H9 (cell line): ENCODE results near the gene TNFSF4. TPM values are rescaled to one million over a fixed set of nuclear protein-coding genes. Genes with fewer than 3 reads are reported as not detected.

ENCODE experiments used
- DNase-seq: peaks from one replicate; pipeline ENCODE4 v3.0.0-alpha.2; 2017
- H2AFZ ChIP-seq: one replicate; pipeline ENCODE4 v1.6.1; 2013; ENCODE audit warnings: mild to moderate bottlenecking, low read length, control low read depth, moderate library complexity
- H2AK5ac ChIP-seq: 2 replicates; pipeline ENCODE4 v1.6.1; 2013; ENCODE audit warnings: low read length, control low read depth, mixed read lengths; ENCODE audit not compliant: insufficient read length
- H2BK120ac ChIP-seq: one replicate; pipeline ENCODE4 v1.6.1; 2013; ENCODE audit warnings: low read depth, mild to moderate bottlenecking, low read length, control low read depth, inconsistent platforms; ENCODE audit not compliant: poor library complexity, severe bottlenecking
- H2BK12ac ChIP-seq: 2 replicates; pipeline ENCODE4 v1.6.1; 2013; ENCODE audit warnings: low read length, control low read depth, mixed read lengths, low read depth; ENCODE audit not compliant: insufficient read length
- H2BK15ac ChIP-seq: 2 replicates; pipeline ENCODE4 v1.6.1; 2013; ENCODE audit warnings: low read depth, low read length, control low read depth
- H2BK20ac ChIP-seq: one replicate; pipeline ENCODE4 v1.6.1; 2013; ENCODE audit warnings: low read depth, mild to moderate bottlenecking, low read length, control low read depth, inconsistent platforms; ENCODE audit not compliant: poor library complexity, severe bottlenecking
- H2BK5ac ChIP-seq: 2 replicates; pipeline ENCODE4 v1.6.1; 2013; ENCODE audit warnings: low read length, control low read depth, mixed read lengths; ENCODE audit not compliant: insufficient read length
- H3K14ac ChIP-seq: 2 replicates; pipeline ENCODE4 v1.6.1; 2013; ENCODE audit warnings: low read length, control low read depth; ENCODE audit not compliant: insufficient read depth
- H3K18ac ChIP-seq: 2 replicates; pipeline ENCODE4 v1.6.1; 2013; ENCODE audit warnings: low read depth, mild to moderate bottlenecking, mixed read lengths, low read length, control low read depth; ENCODE audit not compliant: insufficient read length
- H3K23ac ChIP-seq: 2 replicates; pipeline ENCODE4 v1.6.1; 2013; ENCODE audit warnings: low read length, control low read depth, mixed read lengths, low read depth; ENCODE audit not compliant: insufficient read length
- H3K23me2 ChIP-seq: 2 replicates; pipeline ENCODE4 v1.6.1; 2013; ENCODE audit warnings: low read depth, mild to moderate bottlenecking, mixed read lengths, low read length, control low read depth; ENCODE audit not compliant: insufficient read length, poor library complexity, severe bottlenecking
- H3K27ac ChIP-seq: 2 replicates; pipeline ENCODE4 v1.5.1; 2013; ENCODE audit warnings: low read length, control low read depth, mixed read lengths, low read depth; ENCODE audit not compliant: insufficient read length
- H3K27me3 ChIP-seq: 2 replicates; pipeline ENCODE4 v1.6.1; 2013; ENCODE audit warnings: low read length, control low read depth, inconsistent platforms; ENCODE audit not compliant: insufficient read depth
- H3K4ac ChIP-seq: 2 replicates; pipeline ENCODE4 v1.6.1; 2013; ENCODE audit warnings: low read depth, mild to moderate bottlenecking, control low read depth, inconsistent platforms, low read length, moderate library complexity
- H3K4me1 ChIP-seq: 2 replicates; pipeline ENCODE4 v1.6.1; 2013; ENCODE audit warnings: low read length, control low read depth, inconsistent platforms; ENCODE audit not compliant: insufficient read depth
- H3K4me2 ChIP-seq: 2 replicates; pipeline ENCODE4 v1.6.1; 2013; ENCODE audit warnings: low read length, control low read depth, mixed read lengths; ENCODE audit not compliant: insufficient read length, insufficient read depth
- H3K56ac ChIP-seq: 2 replicates; pipeline ENCODE4 v1.6.1; 2013; ENCODE audit warnings: low read depth, mild to moderate bottlenecking, mixed read lengths, low read length, control low read depth; ENCODE audit not compliant: insufficient read length
- H3K79me1 ChIP-seq: 2 replicates; pipeline ENCODE4 v1.6.1; 2013; ENCODE audit warnings: low read depth, mild to moderate bottlenecking, moderate library complexity, low read length, control low read depth, inconsistent platforms; ENCODE audit not compliant: insufficient read depth, poor library complexity, severe bottlenecking
- H3K79me2 ChIP-seq: 2 replicates; pipeline ENCODE4 v1.6.1; 2013; ENCODE audit warnings: low read length, control low read depth, inconsistent platforms; ENCODE audit not compliant: insufficient read depth
- H3K9ac ChIP-seq: 2 replicates; pipeline ENCODE4 v1.6.1; 2013; ENCODE audit warnings: low read length, control low read depth, mixed read lengths; ENCODE audit not compliant: insufficient read length; ENCODE audit errors: extremely low read depth
- H3K9me3 ChIP-seq: one replicate; pipeline ENCODE4 v1.6.1; 2013; ENCODE audit warnings: low read depth, low read length, inconsistent platforms; ENCODE audit not compliant: control insufficient read depth
- H3T11ph ChIP-seq: one replicate; pipeline ENCODE4 v1.6.1; 2013; ENCODE audit warnings: mild to moderate bottlenecking, low read length, control low read depth, inconsistent platforms
- H4K20me1 ChIP-seq: one replicate; pipeline ENCODE4 v1.6.1; 2013; ENCODE audit not compliant: control insufficient read depth, insufficient read length, insufficient read depth
- H4K5ac ChIP-seq: 2 replicates; pipeline ENCODE4 v1.6.1; 2013; ENCODE audit warnings: low read depth, mild to moderate bottlenecking, mixed read lengths, low read length, control low read depth; ENCODE audit not compliant: insufficient read length
- H4K8ac ChIP-seq: replicated peaks from 2 replicates; pipeline ENCODE4 v1.6.1; 2013; ENCODE audit warnings: low read length, control low read depth, mixed read lengths, low read depth; ENCODE audit not compliant: insufficient read length
- H4K91ac ChIP-seq: 2 replicates; pipeline ENCODE4 v1.6.1; 2013; ENCODE audit warnings: low read depth, mild to moderate bottlenecking, moderate library complexity, mixed read lengths, low read length, control low read depth; ENCODE audit not compliant: insufficient read length
- H3K27ac Mint-ChIP-seq, 3 experiments: 2 replicates in 2 of 3; 3 replicates in 1 of 3; pipeline ENCODE4 v1.8.0; 2020 to 2021; ENCODE audit warnings: mixed read lengths in 3 of 3, mild to moderate bottlenecking in 1 of 3, moderate library complexity in 1 of 3
- H3K27me3 Mint-ChIP-seq: 2 replicates; pipeline ENCODE4 v1.8.0; 2021; ENCODE audit warnings: low read depth, mild to moderate bottlenecking, moderate library complexity, mixed read lengths
- H3K36me3 Mint-ChIP-seq, 3 experiments: 2 replicates in 2 of 3; 3 replicates in 1 of 3; pipeline ENCODE4 v1.8.0; 2020 to 2021; ENCODE audit warnings: low read depth in 3 of 3, mixed read lengths in 3 of 3; ENCODE audit not compliant: insufficient read depth in 1 of 3
- H3K4me1 Mint-ChIP-seq, 2 experiments: 2 replicates each; pipeline ENCODE4 v1.8.0; 2020; ENCODE audit warnings: mixed read lengths in 2 of 2
- H3K4me3 Mint-ChIP-seq, 2 experiments: 2 replicates in 1 of 2; 3 replicates in 1 of 2; pipeline ENCODE4 v1.8.0; 2020 to 2021; ENCODE audit warnings: mild to moderate bottlenecking in 2 of 2, mixed read lengths in 2 of 2, moderate library complexity in 1 of 2
- H3K9me3 Mint-ChIP-seq, 2 experiments: 2 replicates in 1 of 2; 3 replicates in 1 of 2; pipeline ENCODE4 v1.8.0; 2020; ENCODE audit warnings: mild to moderate bottlenecking in 2 of 2, mixed read lengths in 2 of 2, moderate library complexity in 1 of 2
- CTCF ChIP-seq: fragments of 200-600 bp; sonication (generic); conservative IDR thresholded peaks from 3 replicates; pipeline ENCODE4 v1.8.0; 2021; ENCODE audit warnings: antibody characterized with exemption, mild to moderate bottlenecking
- WGBS: extraction: QIAGEN DNeasy Blood & Tissue Kit; methylation state at CpG from one replicate; pipeline ENCODE4 v1.1.7; 2013; ENCODE audit warnings: missing lambda C conversion rate, low lambda C conversion rate, mixed read lengths; ENCODE audit not compliant: insufficient read length; ENCODE audit errors: extremely low coverage; 5-methylcytosine and 5-hydroxymethylcytosine counted together
- total RNA-seq: library from RNA; stranded (reverse); gene quantifications from 2 replicates; pipeline ENCODE4 v1.2.1, GENCODE V29; 2021

The TNFSF4 gene
- total RNA-seq, 1 experiment from 2014 or later, result 0.28 TPM

GRCh38 chr1:173239058-173239457 is 31.9 kb upstream of the TNFSF4 start:
- no peak overlapping the region for H3K27ac Mint-ChIP-seq

More at GRCh38 chr1:173239058-173239457, 31.9 kb upstream of the TNFSF4 start:
- Histone ChIP-seq H2AK5ac (no peak overlapping the region), H3K4ac (no peak overlapping the region), H3K4me1 (no peaks in the 10 kb centered on the region), H4K91ac (no peak overlapping the region), H2BK12ac (no peak overlapping the region), H4K20me1 (no peaks in the 10 kb centered on the region), H3K23ac (no peak overlapping the region), H3K9me3 (no peaks in the 10 kb centered on the region), H3K56ac (no peak overlapping the region), H3K79me1 (no peaks in the 10 kb centered on the region), H2BK120ac (no peak overlapping the region), H3K9ac (no peak overlapping the region), H3K23me2 (no peaks in the 10 kb centered on the region), H4K8ac (no peak overlapping the region), H2BK15ac (no peak overlapping the region), H3K79me2 (no peaks in the 10 kb centered on the region), H2BK20ac (no peak overlapping the region), H3K18ac (no peak overlapping the region), H3T11ph (no peak overlapping the region), H3K4me2 (no peak overlapping the region), H2AFZ (no peak overlapping the region), H2BK5ac (no peak overlapping the region), H3K14ac (no peak overlapping the region), H4K5ac (no peak overlapping the region), H3K27ac (no peak overlapping the region), H3K27me3 (no peaks in the 10 kb centered on the region)
- no CpG with 5 or more reads among the region's 2 CpGs for WGBS
- H3K36me3 Mint-ChIP-seq, result peaks cover 0 to 4% (median 0%) of the 10 kb centered on the region in 3 experiments; a peak in 2 of 7 replicates
- H3K4me1 Mint-ChIP-seq, result no peaks in the 10 kb centered on the region
- no peak for TF ChIP-seq CTCF
- H3K9me3 Mint-ChIP-seq, result peaks cover 12 to 23% of the 10 kb centered on the region in 2 experiments; a peak in 4 of 5 replicates
- no peak for DNase-seq
- peaks cover 2% of the 10 kb centered on the region; the same call in 1 of the 2 replicates for H3K27me3 Mint-ChIP-seq
- H3K4me3 Mint-ChIP-seq, result no peak overlapping the region
